ENCODE measurements around the gene DYRK1A.

GRCh38 chr21:37474342-37474741 is 107.8 kb downstream of the DYRK1A start:
- TF ChIP-seq CTCF (IDR thresholded peaks at IDR 0.05): no peak
- TF ChIP-seq POLR2A (IDR thresholded peaks at IDR 0.05): no peak

Measured in heart left ventricle (tissue), 13 donors.